Adrenal gland (tissue), 12 donors: Measurements from ENCODE around the gene MSI1. TPM values are rescaled to one million over a fixed set of nuclear protein-coding genes. Genes with fewer than 3 reads are reported as not detected.

Experiments
- DNase-seq, 7 donors: peaks; one replicate each; pipeline ENCODE4 v3.0.0-alpha.2; 2019 to 2020
- H3K27ac ChIP-seq, 5 donors: fragments of 200-600 bp; sonication (generic) in 4 of 5; 1 replicate in 3 of 5; 2 replicates in 2 of 5; pipeline versions ENCODE4 v1.5.1 to v1.8.0; 2016 to 2020; ENCODE audit warnings: mild to moderate bottlenecking in 1 of 5
- H3K27me3 ChIP-seq: fragments of 200-600 bp; 2 replicates; pipeline ENCODE4 v1.8.0; 2021
- H3K36me3 ChIP-seq, 2 donors: fragments of 200-600 bp; replicated peaks in 1 of 2; 1 replicate in 1 of 2; 2 replicates in 1 of 2; pipeline versions ENCODE4 v1.5.1 to v1.8.0; 2018 to 2022
- H3K4me1 ChIP-seq, 2 donors: fragments of 200-600 bp; replicated peaks in 1 of 2; 1 replicate in 1 of 2; 2 replicates in 1 of 2; pipeline versions ENCODE4 v1.5.1 to v1.8.0; 2018 to 2021
- H3K4me3 ChIP-seq, 4 donors: fragments of 200-600 bp; sonication (generic) in 3 of 4; one replicate each; pipeline ENCODE4 v1.5.1; 2016 to 2018
- H3K9me3 ChIP-seq, 3 donors: fragments of 200-600 bp; sonication (generic) in 1 of 3; replicated peaks in 1 of 3; 1 replicate in 2 of 3; 2 replicates in 1 of 3; pipeline versions ENCODE4 v1.5.1 to v1.8.0; 2016 to 2021
- POLR2A ChIP-seq, 2 donors: fragments of 450-650 bp; IDR thresholded peaks; one replicate each; pipeline ENCODE4 v1.6.1; 2017; ENCODE audit warnings: antibody characterized with exemption in 2 of 2, mild to moderate bottlenecking in 2 of 2, moderate library complexity in 1 of 2
- WGBS, 4 donors: extraction: QIAGEN DNeasy Blood & Tissue Kit in 2 of 4; methylation state at CpG; one replicate each; pipeline versions ENCODE4 v1.1.5 to v1.1.7; 2013 to 2017; 5-methylcytosine and 5-hydroxymethylcytosine counted together
- intact Hi-C, 2 donors: fragments of 100-400 bp; cut with DNase I; formaldehyde crosslinking; loops; one replicate each; pipeline versions ENCODE4 v1.14.1 to v1.15.0; 2022 to 2023
- polyA plus RNA-seq, 3 donors: library from polyadenylated mRNA; stranded (reverse); fragments of 200-250 nt in 2 of 3; fragments of 350-450 nt in 1 of 3; fragmentation: Illumina TruSeq in 1 of 3; extraction: RNeasy Lipid Tissue Mini Kit (QIAGEN cat#74804) in 1 of 3; gene quantifications; one replicate each; pipeline ENCODE4 v1.2.3, GENCODE V29; 2013 to 2014
- total RNA-seq, 9 donors: library from RNA; depleted of rRNA in 4 of 9; stranded (reverse); fragments of >200 nt in 4 of 9; fragments of 120-200 nt in 1 of 9; fragmentation: NEBNext Ultra II Directional in 1 of 9; extraction: Animal tissue kit (Norgen Biotek cat#: 25700) in 1 of 9; gene quantifications; one replicate each; pipeline versions ENCODE4 v1.1.0 to v1.2.4, GENCODE V29; 2013 to 2023
- TF ChIP-seq, protein P1 (sequence below), 6 experiments: fragments of 450-650 bp in 4 of 6; fragments of 200-600 bp in 2 of 6; sonication (generic) in 1 of 6; IDR thresholded peaks; 1 replicate in 5 of 6; 2 replicates in 1 of 6; pipeline versions ENCODE4 v1.5.1 to v1.8.0; 2016 to 2021; ENCODE audit warnings: antibody characterized with exemption in 6 of 6, mild to moderate bottlenecking in 2 of 6, moderate library complexity in 1 of 6
- donor health status: healthy with polysubstance abuse.
- donor health status: Bipolar disorder and iron deficiency.
- donor health status: DM: yes; HTN: yes; CAD: no.
- donor health status: DM: no; HTN: no; CAD: no.
- donor health status: DM: no; HTN: no; CAD: no.
- donor health status: DM: yes; HTN: yes; CAD: no.

The MSI1 gene
- total and polyA plus RNA-seq, 12 donors, result 0.87 to 24.2 (median 6.7) TPM

GRCh38 chr12:120331390-120331789 is 37.6 kb downstream of the MSI1 start:
- H3K4me3 ChIP-seq, result no peak overlapping the region
- WGBS, 4 donors, result 61 to 66% (median 62%) methylated on average over 3 of the region's 3 CpGs
- TF ChIP-seq POLR2A (IDR thresholded peaks at IDR 0.05), result no peak
- TF ChIP-seq, protein P1, sequence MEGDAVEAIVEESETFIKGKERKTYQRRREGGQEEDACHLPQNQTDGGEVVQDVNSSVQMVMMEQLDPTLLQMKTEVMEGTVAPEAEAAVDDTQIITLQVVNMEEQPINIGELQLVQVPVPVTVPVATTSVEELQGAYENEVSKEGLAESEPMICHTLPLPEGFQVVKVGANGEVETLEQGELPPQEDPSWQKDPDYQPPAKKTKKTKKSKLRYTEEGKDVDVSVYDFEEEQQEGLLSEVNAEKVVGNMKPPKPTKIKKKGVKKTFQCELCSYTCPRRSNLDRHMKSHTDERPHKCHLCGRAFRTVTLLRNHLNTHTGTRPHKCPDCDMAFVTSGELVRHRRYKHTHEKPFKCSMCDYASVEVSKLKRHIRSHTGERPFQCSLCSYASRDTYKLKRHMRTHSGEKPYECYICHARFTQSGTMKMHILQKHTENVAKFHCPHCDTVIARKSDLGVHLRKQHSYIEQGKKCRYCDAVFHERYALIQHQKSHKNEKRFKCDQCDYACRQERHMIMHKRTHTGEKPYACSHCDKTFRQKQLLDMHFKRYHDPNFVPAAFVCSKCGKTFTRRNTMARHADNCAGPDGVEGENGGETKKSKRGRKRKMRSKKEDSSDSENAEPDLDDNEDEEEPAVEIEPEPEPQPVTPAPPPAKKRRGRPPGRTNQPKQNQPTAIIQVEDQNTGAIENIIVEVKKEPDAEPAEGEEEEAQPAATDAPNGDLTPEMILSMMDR (IDR thresholded peaks at IDR 0.05), result no peak
- intact Hi-C loops, result no loop called here
- H3K27me3 ChIP-seq, result no peaks in the 10 kb centered on the region
- peak in 1 of 7 donors; percentile 30 for DNase-seq
- H3K9me3 ChIP-seq, result no peaks in the 10 kb centered on the region
- H3K36me3 ChIP-seq, result no peaks in the 10 kb centered on the region
- peaks cover 8 to 12% of the 10 kb centered on the region in 2 donors for H3K4me1 ChIP-seq
- no peak overlapping the region for H3K27ac ChIP-seq

DNA sequence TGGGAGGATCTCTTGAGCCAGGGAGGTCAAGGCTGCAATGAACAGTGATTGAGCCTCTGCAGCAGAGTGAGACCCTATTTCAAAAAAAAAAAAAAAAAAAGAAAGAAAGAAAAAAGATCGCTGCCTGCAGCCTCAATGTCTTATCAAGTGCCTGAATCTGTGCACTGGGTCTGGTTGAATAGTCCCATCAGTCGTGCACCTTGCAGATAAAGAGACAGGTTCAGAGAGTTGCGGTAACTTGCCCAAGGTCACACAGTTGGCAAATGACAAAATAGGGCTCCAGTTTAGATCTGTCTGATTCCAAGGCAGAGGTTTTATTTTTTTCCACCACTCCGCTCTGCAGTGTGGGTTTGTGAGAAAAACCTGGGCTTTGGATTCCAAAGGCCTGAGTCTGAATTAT is 40.7 kb downstream of the MSI1 start:
- peak in 2 of 7 donors; percentile 20 to 26 for DNase-seq
- 29 to 51% (median 36%) methylated on average over 4 of the region's 4 CpGs for WGBS, 4 donors
- peak overlapping the region in 2 of 5 donors; percentile 32 to 45 for H3K27ac ChIP-seq
- no peak for TF ChIP-seq POLR2A (IDR thresholded peaks at IDR 0.05)
- TF ChIP-seq, protein P1 (IDR thresholded peaks at IDR 0.05), result no peak
- no peaks in the 10 kb centered on the region for H3K36me3 ChIP-seq
- H3K27me3 ChIP-seq, result no peaks in the 10 kb centered on the region
- no peak overlapping the region for H3K4me3 ChIP-seq
- H3K9me3 ChIP-seq, result no peaks in the 10 kb centered on the region
- intact Hi-C loops, result no loop called here
- peaks cover 8 to 16% of the 10 kb centered on the region in 2 donors for H3K4me1 ChIP-seq

- Histone ChIP-seq H3K4me3 (no peak within 1 kb of the TSS), H3K4me1 (peaks cover 8 to 16% of the 10 kb centered on the region in 2 donors), H3K9me3 (no peaks in the 10 kb centered on the region), H3K27me3 (no peaks in the 10 kb centered on the region), H3K27ac (peak within 1 kb of the TSS in 3 of 5 donors; percentile 31 to 45 (median 32)), H3K36me3 (no peaks in the 10 kb centered on the region)
- intact Hi-C loops, result no loop called here
- TF ChIP-seq POLR2A (IDR thresholded peaks at IDR 0.05), result no peak
- TF ChIP-seq, protein P1 (IDR thresholded peaks at IDR 0.05), result no peak
- 46 to 62% (median 60%) methylated on average over 4 to 5 of the region's 5 CpGs for WGBS, 4 donors
- DNase-seq, result peak; percentile 46 to 77 (median 56)
Measured at GRCh38 chr12:120327593-120327992, 41.4 kb downstream of the MSI1 start, which contains the start of gene PLA2G1B. Gene PLA2G1B (minus strand): TSS chr12:120327779. CDS start chr12:120327753, 26 bp downstream.

DNA sequence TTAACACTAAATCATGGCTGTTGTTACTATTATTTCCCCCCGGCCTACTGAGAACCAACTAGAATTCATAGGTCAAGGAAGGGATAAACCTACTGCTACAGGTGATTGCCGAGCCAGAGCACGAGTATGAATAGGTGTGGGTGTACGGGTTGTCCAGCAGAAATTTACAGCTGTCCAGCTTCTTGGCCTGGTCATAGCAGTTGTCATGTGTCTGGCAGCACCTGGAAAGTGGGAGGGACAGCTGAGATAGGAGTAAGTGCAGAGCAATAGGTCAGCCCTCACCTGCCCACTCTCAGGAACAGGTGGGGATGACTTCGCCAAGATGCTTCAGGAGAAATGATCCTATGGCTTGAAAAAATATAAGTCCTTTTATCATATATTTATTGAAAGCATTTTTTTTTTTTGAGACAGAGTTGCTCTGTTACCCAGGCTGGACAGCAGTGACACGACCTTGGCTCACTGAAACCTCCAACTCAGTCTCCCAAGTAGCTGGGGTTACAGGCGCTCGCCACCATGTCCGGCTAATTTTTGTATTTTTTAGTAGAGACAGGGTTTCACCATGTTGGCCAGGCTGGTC is 44.0 kb downstream of the MSI1 start:
- no peak overlapping the region for H3K27ac ChIP-seq
- TF ChIP-seq, protein P1 (IDR thresholded peaks at IDR 0.05), result no peak
- no peak for TF ChIP-seq POLR2A (IDR thresholded peaks at IDR 0.05)
- no peaks in the 10 kb centered on the region for H3K9me3 ChIP-seq
- H3K36me3 ChIP-seq, result no peaks in the 10 kb centered on the region
- H3K27me3 ChIP-seq, result no peaks in the 10 kb centered on the region
- peaks cover 8 to 16% of the 10 kb centered on the region in 2 donors for H3K4me1 ChIP-seq
- 55 to 65% (median 61%) methylated on average over 9 of the region's 9 CpGs for WGBS, 4 donors
- no peak overlapping the region for H3K4me3 ChIP-seq
- no peak for DNase-seq
- intact Hi-C loops, result no loop called here
